Fibroblast of pulmonary artery (primary cell): ENCODE measurements around the gene ZNF222.

ENCODE experiments used
- DNase-seq: peaks from one replicate; pipeline ENCODE4 v3.0.0-alpha.2; 2010; ENCODE audit warnings: low read depth
- H3K4me3 ChIP-seq: replicated peaks from 2 replicates; pipeline ENCODE4 v1.5.1; 2011; ENCODE audit warnings: low read depth, mild to moderate bottlenecking, control low read depth, low read length, moderate library complexity
- TF ChIP-seq, protein P1 (sequence below): IDR thresholded peaks from 2 replicates; pipeline ENCODE4 v1.5.1; 2011; ENCODE audit warnings: mild to moderate bottlenecking, control low read depth, low read length, inconsistent platforms; ENCODE audit errors: missing control alignments

ZNF222 gene

GRCh38 chr19:44025217-44025936 is at the start of gene ZNF222:
ZNF222 (plus strand) TSS chr19:44025379; CDS start chr19:44025437, 58 bp downstream.
- DNase-seq = peak; percentile 93
- TF ChIP-seq, protein P1, sequence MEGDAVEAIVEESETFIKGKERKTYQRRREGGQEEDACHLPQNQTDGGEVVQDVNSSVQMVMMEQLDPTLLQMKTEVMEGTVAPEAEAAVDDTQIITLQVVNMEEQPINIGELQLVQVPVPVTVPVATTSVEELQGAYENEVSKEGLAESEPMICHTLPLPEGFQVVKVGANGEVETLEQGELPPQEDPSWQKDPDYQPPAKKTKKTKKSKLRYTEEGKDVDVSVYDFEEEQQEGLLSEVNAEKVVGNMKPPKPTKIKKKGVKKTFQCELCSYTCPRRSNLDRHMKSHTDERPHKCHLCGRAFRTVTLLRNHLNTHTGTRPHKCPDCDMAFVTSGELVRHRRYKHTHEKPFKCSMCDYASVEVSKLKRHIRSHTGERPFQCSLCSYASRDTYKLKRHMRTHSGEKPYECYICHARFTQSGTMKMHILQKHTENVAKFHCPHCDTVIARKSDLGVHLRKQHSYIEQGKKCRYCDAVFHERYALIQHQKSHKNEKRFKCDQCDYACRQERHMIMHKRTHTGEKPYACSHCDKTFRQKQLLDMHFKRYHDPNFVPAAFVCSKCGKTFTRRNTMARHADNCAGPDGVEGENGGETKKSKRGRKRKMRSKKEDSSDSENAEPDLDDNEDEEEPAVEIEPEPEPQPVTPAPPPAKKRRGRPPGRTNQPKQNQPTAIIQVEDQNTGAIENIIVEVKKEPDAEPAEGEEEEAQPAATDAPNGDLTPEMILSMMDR = no peak
- H3K4me3 ChIP-seq = peak within 1 kb of the TSS; percentile 90

DNA sequence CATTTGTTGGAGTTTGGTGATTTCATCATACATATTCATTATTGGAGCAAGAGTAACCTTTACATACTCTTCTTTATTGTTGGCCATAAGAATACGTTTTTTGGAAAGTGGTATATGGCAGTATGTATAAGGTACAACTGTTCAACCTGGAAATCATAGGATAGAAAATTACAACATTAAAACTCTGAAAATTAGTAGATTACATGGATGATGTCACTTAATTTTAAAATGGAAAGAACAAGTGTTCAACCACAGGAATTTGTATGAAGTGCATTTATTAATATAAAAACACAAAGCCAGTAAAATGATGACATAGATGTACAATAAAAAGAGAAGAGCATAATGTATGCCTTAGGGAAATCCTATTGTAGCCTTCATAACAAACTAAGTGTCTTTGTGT is 48.4 kb upstream of the ZNF222 start:
- TF ChIP-seq, protein P1 = no peak
- no peak for DNase-seq
- no peak overlapping the region for H3K4me3 ChIP-seq

GRCh38 chr19:43983544-43983911 is 41.7 kb upstream of the ZNF222 start:
- H3K4me3 ChIP-seq = peak overlapping the region; percentile 83
- DNase-seq = no peak
- TF ChIP-seq, protein P1 = no peak

DNA sequence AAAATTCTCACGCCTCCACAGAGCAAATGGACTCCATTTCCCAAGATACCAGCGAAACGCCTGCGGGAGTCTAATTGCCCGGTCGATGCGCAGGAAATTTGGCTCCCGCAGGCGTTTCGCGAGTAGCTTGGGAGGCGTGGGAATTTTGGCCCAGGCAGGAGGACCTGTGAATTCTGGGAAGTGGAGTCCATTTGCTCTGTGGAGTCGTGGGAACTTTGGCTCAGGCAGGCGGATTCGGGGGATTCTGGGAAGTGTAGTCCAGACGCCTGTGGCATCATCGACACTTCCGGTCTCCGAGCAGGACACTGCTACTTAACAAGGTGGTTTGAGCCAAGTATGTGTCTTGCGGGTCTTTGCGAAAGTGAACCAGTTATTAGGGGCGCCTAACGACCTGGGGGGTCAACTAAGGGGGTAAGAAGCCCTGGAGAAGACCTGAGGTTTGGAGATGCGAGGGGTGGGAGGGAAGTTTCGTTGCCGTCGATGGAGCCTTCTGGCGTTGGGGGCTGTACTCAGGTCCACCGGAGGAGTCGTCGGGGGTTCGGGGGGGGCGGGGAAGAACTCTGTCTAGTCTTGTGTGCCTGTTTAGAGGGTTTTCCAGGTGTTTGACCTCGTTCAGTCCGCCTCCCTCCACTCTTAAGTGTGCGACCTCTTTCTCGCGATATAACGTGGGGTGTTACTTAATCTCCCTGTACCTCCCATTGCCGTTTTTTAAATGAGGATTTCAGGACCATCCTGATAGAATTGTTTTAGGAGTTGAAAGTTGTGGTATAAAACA is 41.1 kb upstream of the ZNF222 start, which contains the start of gene ZNF155:
ZNF155 (plus strand) TSS at position 277 of the 775 bp plus-strand sequence. CDS start 4,356 bp downstream, outside the sequence.
- H3K4me3 ChIP-seq = peak within 1 kb of the TSS; percentile 83
- TF ChIP-seq, protein P1 = no peak
- peak; percentile 98 for DNase-seq

DNA sequence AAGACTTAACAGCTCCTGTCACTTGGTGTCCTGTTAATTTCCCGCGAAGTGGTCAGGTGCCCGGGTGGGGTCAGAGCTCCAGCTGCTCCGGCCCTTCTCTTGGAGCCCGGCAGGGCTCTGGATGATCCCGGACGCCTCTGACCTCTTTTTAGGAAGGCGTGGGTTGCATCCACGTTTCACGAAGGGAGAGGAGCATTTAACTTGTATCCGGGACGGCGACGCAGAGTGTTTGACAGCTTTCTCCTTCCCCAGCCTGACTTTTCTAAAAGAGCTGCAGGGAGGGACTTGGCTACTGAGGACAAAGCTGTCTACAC is 40.5 kb upstream of the ZNF222 start:
- DNase-seq = no peak
- H3K4me3 ChIP-seq = peak overlapping the region; percentile 83
- TF ChIP-seq, protein P1 = no peak

DNA sequence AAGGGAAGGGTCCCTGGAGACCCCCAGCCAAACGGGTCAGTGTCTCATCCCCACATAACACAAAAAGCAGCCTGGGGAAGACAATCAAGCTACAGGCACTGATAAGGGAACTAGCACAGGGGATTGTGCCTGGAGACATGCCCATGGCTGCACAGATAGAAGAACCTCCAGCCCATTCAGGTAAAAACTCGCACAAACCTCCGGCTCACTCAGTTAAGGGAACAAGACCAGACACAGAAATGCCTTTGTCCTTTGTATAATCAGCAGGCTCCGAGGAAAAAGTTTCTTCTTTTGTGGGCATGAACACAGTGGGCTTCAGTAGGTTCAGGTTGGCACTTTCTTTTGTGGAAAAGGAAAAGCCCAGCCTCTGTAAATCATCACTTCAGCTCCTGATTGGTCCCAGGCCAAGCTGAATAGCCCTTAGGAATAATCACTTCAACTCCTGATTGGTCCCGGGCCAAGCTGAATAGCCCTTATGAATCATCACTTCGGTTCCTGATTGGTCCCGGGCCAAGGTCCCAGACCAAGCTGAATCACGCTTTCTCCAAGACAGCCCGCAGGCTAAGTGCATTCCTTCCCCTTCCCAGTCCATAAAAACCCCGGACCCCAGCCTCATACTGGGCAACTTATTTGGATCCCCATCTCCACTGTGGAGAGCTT is 27.4 kb upstream of the ZNF222 start:
- TF ChIP-seq, protein P1 = no peak
- H3K4me3 ChIP-seq = no peak overlapping the region
- DNase-seq = peak; percentile 18
